H1 (cell line): ENCODE results near the gene TCF4. TPM values are rescaled to one million over a fixed set of nuclear protein-coding genes. Genes with fewer than 3 reads are reported as not detected.

ENCODE experiments used
- ATF3 ChIP-seq: IDR thresholded peaks from 2 replicates; pipeline ENCODE4 v1.6.1; 2011; ENCODE audit warnings: low read depth, mild to moderate bottlenecking, low read length; ENCODE audit not compliant: insufficient read depth
- CTCF ChIP-seq, 3 experiments: IDR thresholded peaks; 1 replicate in 2 of 3; 2 replicates in 1 of 3; pipeline versions ENCODE4 v1.5.1 to v1.6.1; 2011; ENCODE audit warnings: low read length in 3 of 3, mild to moderate bottlenecking in 3 of 3, inconsistent platforms in 2 of 3, low read depth in 1 of 3, moderate library complexity in 1 of 3; ENCODE audit not compliant: insufficient read depth in 1 of 3; ENCODE audit errors: control extremely low read depth in 1 of 3
- polyA plus RNA-seq, 7 experiments: library from polyadenylated mRNA; depleted of rRNA in 3 of 7; stranded (reverse) in 5 of 7; unstranded in 2 of 7; fragments of >200 nt in 5 of 7; fragments of 200-250 nt in 2 of 7; gene quantifications; 1 replicate in 5 of 7; 2 replicates in 1 of 7; 4 replicates in 1 of 7; pipeline versions ENCODE4 v1.2.1 to v1.2.3, GENCODE V29; 2011 to 2013; ENCODE audit warnings: missing spikeins in 2 of 7, mixed read lengths in 2 of 7
- total RNA-seq: library from RNA; stranded (reverse); fragmentation: NEBNext Ultra II Directional; extraction: Animal tissue kit (Norgen Biotek cat#: 25700); gene quantifications from 2 replicates; pipeline ENCODE4 v1.2.1, GENCODE V29; 2021

TCF4 gene
- total and polyA plus RNA-seq, 2 of the 8 experiments (the other 6 are each of a cell fraction or from before 2014, with no cell fraction given) = 59.3 to 118 TPM

GRCh38 chr18:55265984-55266383, 322.0 kb downstream of the TCF4 start (continued):
- TF ChIP-seq ATF3 = no peak
- TF ChIP-seq CTCF (IDR thresholded peaks at IDR 0.05; ENCODE audit: control extremely low read depth in 1 of 3, insufficient read depth in 1 of 3, low read depth in 1 of 3, low read length in 3 of 3) = no peak
